HG02763 (cell line): ENCODE measurements around the gene ADD1.
"Not testable (repeated sequence)": the region's sequence is repeated elsewhere in the genome, so short reads cannot be mapped to it uniquely, and the experiment has no call there.

Experiments used
- ATAC-seq: cut with Tn5 transposase; IDR thresholded peaks from one replicate; pipeline ENCODE4 v1.9.1; 2021; ENCODE audit warnings: mild to moderate bottlenecking, moderate library complexity; ENCODE audit not compliant: unreplicated experiment

Gene ADD1

DNA sequence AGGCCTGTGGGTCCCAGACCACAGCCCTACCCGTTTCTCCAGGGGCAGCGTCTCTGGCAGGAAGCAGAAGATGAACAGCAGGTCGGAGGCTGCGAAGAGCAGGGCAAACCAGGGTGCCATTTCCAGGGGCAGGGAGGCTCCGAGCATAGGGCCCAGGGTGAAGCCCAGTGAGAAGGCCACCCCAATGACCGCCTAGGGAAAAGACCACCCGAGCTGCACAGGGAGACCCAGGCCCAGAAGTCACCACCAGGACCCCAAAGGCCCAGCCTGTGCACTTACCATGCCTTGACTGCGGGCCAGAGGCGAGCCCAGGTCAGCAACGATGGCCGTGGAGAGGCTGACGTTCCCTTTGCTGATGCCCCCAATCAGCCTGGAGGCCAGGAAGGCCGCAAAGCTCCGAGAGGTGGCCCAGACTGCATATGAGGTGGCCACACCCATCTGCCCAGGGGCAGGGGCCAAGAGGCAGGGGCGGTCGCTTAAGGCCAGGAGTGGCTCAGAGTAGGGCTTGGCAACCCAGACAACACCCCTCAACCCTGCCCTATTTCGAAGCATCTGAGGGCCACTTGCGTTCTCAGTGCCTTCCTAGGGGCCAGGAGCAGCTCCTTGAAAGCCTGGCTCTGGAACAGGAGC is 88.8 kb downstream of the ADD1 start:
- no peak for ATAC-seq

- ATAC-seq: no peak
Measured at GRCh38 chr4:2932951-2933565, 89.4 kb downstream of the ADD1 start.

- ATAC-seq: no peak
Measured at GRCh38 chr4:2933566-2934076, 90.0 kb downstream of the ADD1 start.

DNA sequence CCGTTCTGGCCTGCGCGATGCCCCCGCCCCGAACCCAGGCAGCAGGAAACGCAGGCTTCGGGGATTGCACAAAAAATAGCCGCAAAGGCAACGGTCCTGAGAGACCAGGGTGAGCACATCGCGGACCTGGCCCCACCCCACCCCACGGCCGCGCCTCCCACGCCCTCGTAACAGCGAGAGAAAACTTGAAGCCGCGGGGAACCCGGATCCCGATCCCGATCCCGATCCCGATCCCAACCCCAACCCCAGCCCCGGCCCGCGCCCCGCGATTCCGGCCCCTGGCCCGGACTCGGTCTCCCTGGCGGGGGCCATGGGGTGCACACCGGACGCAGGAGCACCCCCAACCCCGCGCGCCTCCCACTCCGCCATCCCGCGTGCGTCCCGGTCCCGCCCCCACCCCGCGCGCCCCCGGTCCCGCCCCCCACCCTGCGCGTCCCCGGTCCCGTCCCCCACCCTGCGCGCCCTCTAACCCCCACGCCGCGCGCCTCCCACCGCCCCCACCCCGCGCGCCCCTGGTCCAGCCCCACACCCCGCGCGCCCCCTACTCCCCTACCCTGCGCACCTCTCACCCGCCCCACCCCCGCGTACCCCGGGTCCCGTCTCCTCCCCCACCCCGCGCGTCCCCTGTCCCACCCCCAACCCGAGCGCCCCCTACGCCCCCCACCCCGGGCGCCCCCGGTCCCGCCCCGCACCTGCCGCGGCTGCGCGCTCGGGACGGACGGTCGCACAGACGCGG is 90.6 kb downstream of the ADD1 start:
- ATAC-seq: no peak

DNA sequence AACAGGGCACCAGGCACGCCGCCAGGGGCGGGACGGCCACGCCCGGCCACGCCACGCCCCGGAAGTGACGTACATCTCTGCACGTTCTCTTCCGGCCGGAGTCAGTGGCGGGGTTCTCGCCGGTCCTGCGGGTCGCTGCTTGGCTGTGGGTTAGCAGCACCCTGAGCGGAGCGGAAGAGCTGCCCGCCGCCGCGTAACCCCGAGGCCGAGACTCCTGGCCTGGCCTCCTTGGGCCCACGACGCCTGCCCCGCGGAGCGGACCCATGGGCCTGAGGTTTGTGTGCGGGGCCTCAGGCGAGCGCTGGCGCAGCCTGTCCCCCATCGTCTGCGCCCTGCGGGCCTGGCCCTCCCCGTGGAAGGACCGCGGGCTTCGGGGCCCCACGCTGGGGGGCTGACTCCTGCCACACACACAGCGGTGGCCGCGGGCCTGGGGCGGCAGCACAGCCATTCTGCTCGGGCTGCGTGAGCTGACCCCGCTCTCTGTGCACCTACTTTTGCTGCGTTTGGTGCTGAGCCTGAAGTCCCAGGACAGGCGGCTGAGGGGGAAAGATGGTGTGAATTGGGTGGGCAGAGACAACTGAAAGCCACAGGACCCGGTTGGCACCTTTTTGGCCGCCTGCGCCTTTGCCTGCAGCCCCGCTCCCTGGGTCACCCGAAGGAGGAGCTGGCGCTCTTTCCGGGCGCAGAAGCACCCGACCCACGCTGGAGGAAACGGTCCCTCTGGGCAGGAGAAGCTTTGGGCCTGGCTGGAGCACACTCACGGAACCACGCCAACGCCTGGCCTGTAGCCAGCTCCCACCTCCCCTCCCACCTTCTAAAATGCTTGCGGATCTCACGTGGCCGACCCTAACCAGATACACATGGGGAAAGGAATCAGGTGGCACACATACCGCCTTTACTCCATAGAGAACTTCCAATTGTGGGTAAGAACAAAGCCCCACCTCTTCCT is 91.4 kb downstream of the ADD1 start:
- peak; percentile 51 for ATAC-seq

DNA sequence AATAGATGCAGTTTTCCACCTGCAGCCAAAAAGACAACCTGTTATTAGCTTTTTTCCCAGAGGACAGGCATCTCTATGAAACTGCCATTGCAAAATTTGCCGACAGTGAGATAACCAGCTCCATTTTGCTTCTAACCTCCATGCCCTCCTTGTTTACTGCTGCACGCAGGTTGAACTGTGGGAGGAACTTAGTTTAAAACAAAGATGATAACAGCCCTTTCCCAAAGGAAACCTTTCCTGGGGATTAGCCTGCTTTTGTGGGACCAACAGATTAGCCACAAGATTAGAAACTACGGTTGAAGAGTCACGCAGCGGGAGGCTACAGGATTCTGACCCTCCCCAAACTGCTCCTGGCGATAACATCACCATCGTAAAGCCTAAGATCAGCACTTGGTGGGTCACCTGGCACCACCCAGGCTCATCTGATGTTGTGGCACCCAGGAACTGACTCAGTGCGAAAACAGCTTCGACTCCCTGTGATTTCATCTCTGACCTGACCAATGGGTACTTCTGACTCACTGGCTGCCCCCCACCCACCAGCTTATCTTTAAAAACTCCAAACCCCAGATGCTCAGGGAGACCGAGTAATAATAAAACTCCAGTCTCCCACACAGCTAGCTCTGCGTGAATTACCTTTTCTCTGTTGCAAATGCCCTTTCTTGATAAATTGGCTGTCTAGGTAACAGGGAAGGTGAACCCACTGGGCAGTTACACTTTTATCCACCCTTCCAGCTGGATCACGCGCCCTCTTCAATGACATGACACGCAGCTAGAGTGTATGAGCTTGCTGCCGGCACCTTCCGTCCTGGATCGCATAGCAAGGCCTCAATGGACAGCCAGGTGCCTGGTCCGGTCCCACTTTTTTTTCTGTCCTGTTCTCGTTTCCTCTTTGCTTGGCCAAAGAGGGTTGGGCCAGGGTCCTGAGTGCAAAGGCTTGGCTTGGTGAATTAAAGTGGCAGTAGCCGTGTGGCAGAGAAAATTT is 92.4 kb downstream of the ADD1 start:
- no peak for ATAC-seq

DNA sequence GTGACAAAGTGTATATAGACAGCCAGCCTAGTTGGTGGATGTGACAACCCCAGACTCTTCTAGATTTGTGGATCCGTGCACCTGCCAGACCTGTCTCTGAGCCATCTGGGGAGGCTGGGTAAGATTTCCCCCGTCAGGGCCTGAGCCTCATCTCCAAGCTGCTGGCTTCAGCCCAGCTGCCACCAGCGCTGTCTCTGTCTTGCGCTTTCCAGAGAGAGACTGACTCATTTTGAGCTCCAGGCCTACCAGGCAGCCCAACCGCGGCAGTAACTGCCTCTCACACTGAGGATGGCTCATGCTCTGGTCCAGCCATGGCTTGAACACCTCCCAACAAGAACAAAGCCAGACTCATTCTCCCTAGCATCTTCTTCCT is 93.1 kb downstream of the ADD1 start:
- no peak for ATAC-seq

DNA sequence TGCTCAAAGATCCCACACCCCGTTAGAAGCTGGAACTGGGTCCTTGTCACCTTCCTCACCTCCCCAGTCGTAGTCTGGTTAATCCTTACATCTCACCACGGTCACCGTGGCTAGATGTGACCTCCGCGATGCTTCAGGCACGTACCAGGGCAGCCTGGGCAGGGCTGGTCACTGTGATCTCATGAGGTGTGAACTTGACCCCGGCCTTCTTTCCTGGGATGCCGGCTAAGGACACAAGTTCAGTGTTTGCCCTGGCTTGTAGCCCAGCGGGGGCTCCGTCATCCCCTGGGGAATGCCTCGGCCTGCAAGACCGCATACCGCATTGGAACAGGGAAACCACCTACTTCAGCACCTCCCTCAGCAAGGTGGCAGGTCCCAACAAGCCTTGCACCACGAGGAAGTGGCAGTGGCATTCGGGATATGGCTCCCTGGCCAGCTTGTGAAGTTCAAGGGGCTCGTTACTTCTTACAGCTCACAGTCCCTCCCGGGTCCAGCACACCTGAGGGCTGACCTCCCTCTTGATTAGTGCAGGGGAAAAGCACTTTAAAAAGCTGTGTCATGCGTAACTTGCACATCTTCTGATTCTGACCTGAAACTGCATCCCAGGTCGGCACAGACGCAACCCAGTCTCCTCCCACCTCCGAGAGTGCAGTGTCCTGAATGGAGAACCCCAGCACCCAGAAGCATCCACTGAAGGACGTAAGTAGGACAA is 93.7 kb downstream of the ADD1 start:
- no peak for ATAC-seq

DNA sequence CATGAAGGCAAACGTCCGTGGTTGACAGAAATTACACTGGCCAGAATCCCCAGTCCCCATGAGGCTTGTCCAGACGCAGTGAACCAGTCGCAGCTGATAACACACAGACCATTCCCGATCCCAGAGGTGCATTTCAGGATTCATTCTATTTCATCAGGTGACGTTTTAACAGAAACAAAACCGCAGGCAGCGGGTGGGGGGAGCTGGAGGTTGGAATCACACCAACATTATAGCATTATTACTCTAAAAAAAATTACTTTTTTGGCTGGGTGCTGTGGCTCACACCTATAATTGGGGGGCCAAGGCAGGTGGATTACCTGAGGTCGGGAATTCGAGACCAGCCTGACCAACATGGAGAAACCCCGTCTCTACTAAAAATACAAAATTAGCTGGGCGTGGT is 94.3 kb downstream of the ADD1 start:
- ATAC-seq: no peak

DNA sequence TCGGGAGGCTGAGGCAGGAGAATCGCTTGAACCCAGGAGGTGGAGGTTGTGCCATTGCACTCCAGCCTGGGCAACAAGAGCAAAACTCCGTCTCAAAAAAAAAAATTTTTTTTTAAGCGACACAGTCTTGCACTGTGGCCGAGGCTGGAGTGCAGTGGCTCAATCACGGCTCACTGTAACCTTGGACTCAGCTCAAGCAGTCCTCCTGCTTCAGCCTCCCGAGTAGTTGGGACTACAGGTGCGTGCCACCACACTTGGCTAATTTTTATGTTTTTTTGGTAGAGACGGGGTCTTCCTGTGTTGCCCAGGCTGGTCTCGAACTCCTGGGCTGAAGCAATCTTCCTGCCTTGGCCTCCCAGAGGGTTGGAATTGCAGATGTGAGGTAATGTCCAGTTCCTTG is 94.8 kb downstream of the ADD1 start:
- ATAC-seq: not testable (repeated sequence)

DNA sequence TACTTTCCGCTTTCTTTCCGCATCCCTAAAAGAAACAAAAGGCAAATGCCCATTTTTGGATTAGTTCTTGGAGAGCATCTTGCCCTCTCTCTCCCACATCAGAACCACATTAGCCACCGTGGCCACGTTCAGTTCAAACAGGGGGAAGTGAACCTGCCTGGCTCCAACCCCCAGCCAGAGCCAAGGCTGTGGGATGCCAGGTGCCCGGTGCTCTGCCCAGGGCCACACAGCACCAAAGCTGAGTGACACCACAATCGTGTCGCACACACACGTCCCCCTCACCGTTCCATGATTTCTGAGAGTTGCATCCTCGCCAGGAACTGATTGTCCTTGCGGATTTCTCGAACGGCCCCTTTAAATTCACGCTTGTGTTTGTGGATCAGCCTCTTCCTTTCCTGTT is 95.3 kb downstream of the ADD1 start:
- ATAC-seq: no peak

DNA sequence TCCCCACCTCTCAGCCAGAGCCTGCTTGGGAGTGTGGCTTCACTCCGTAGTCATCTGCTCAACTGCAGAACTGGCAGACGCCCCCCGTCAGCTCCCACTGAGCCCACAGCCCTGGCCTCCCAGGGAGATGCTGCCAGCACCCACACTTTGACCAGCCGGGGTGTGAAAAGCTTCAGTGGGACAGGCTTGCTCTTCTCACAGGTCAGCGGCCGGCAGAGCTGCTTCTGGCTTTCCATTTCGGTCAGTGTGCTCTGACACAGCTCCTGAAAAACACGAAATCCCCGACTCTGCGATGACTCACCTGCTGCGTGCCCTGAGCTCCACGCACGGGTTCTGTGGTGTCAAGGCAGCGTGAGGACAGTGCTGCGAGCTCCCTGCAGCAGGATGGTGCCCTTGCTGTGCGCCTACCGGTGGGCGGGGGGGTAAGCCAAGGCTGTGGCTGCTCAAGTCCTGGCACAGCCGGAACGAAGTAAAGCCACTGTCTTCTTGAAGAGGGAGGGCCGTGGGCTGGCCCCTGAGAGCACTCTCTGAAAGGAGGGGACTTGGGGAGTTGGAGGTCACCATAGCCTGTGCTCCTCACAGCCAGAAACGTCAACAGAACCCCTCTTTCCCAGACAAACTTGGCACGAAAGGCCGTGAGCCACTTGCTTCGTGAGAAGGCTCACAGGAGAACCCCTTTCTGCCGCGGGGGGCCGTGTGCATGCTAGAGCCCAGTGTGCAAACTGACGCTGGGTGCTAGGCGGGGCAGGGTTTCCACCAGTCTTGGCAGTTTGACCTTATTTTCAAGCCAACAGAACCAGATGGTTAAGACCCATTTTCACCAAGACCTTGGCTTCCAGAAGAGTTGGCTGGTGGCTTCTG is 96.0 kb downstream of the ADD1 start:
- ATAC-seq: no peak

GRCh38 chr4:2940267-2941137 is 96.9 kb downstream of the ADD1 start:
- ATAC-seq: no peak

DNA sequence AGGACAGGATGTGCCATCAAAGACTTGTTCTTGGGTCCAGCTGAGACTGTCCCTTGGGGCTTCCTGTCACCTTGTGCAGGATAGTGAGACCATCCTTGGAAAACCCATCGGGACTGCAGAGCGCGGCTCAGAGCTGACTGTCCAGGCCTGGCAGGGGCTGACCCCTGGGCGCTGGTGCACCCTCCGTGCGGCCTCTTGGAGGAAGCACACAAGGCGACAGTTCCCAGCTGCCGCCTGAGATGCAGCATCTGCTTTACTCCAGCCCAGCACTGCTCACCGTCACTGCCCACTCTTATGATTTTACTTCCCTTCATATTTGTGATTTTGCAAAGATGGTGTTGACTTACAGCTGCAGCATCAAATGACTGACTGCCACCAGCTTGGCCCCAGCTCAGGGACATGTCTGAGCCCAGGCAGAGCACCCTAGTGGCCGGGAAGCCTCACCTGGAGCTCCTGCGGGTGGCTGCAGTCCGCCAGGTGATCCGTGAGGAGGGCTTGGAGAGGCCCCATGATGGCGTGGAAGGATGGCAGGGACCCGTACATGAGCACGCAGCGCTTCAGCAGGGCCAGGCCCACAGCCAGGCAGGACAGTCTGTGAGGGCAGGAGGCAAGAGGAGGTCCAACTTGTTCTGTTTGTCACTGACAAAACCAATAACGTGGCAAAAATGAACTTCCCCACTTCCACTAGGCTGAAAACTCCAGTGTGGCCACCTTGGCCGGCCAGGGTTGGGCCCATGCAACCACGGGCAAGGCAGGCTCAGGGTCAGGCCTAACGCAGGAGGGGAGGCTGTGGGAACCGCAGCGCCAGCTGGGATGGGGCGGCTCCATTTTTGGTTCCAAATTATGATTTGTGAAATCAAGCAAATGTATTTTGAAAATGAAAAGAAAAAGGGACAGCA is 97.7 kb downstream of the ADD1 start:
- ATAC-seq: no peak

GRCh38 chr4:2942037-2942531 is 98.4 kb downstream of the ADD1 start:
- ATAC-seq: no peak
